Lung (tissue), 12 donors: ENCODE measurements around the gene CAMK1. TPM values are rescaled to one million over a fixed set of nuclear protein-coding genes. Genes with fewer than 3 reads are reported as not detected.
A peak's percentile ranks its signal among the peaks of the same experiment; 100 is the strongest.

Experiments used
- ATAC-seq: fragments of 200-7000 bp; cut with Tn5 transposase; one replicate; pipeline ENCODE4 v1.9.1; 2020; ENCODE audit warnings: moderate number of reproducible peaks; ENCODE audit not compliant: insufficient read depth, low FRiP score
- DNase-seq, 3 donors: peaks; one replicate each; pipeline ENCODE4 v3.0.0-alpha.2; 2013 to 2017
- H3K27ac ChIP-seq, 2 donors: one replicate each; pipeline ENCODE4 v1.5.1; 2013; ENCODE audit warnings: mild to moderate bottlenecking in 2 of 2, moderate library complexity in 2 of 2, control low read depth in 1 of 2, inconsistent platforms in 1 of 2, low read depth in 1 of 2, low read length in 1 of 2
- H3K27me3 ChIP-seq, 3 donors: one replicate each; pipeline ENCODE4 v1.5.1; 2013; ENCODE audit warnings: low read length in 2 of 3; ENCODE audit not compliant: control insufficient read depth in 3 of 3, insufficient read depth in 3 of 3
- H3K36me3 ChIP-seq, 4 donors: one replicate each; pipeline ENCODE4 v1.5.1; 2013; ENCODE audit warnings: low read length in 4 of 4, mild to moderate bottlenecking in 1 of 4, moderate library complexity in 1 of 4; ENCODE audit not compliant: control insufficient read depth in 4 of 4, insufficient read depth in 4 of 4
- H3K4me1 ChIP-seq, 5 donors: one replicate each; pipeline ENCODE4 v1.5.1; 2013; ENCODE audit warnings: low read length in 5 of 5, mild to moderate bottlenecking in 2 of 5, moderate library complexity in 1 of 5; ENCODE audit not compliant: control insufficient read depth in 5 of 5, insufficient read depth in 5 of 5
- H3K4me3 ChIP-seq: one replicate; pipeline ENCODE4 v1.5.1; 2013; ENCODE audit warnings: mild to moderate bottlenecking, control low read depth, moderate library complexity
- H3K9ac ChIP-seq, 2 donors: one replicate each; pipeline ENCODE4 v1.5.1; 2013; ENCODE audit warnings: low read length in 2 of 2, control low read depth in 1 of 2; ENCODE audit not compliant: insufficient read depth in 1 of 2
- H3K9me3 ChIP-seq, 4 donors: one replicate each; pipeline ENCODE4 v1.5.1; 2013; ENCODE audit warnings: low read length in 3 of 4, mild to moderate bottlenecking in 1 of 4, moderate library complexity in 1 of 4; ENCODE audit not compliant: control insufficient read depth in 4 of 4, insufficient read depth in 3 of 4
- CTCF ChIP-seq: IDR thresholded peaks from 2 replicates; pipeline ENCODE4 v1.5.1; 2012; ENCODE audit warnings: mild to moderate bottlenecking; ENCODE audit errors: control extremely low read depth, extremely low read depth
- WGBS, 2 donors: extraction: QIAGEN DNeasy Blood & Tissue Kit; methylation state at CpG; one replicate each; pipeline ENCODE4 v1.1.7; 2013; 5-methylcytosine and 5-hydroxymethylcytosine counted together
- polyA plus RNA-seq, 2 donors: library from polyadenylated mRNA; stranded (reverse); fragments of 200-250 nt; gene quantifications; one replicate each; pipeline ENCODE4 v1.2.1, GENCODE V29; 2013
- total RNA-seq, 2 donors: library from RNA; depleted of rRNA in 1 of 2; stranded (reverse); fragments of >200 nt in 1 of 2; gene quantifications; one replicate each; pipeline ENCODE4 v1.2.1, GENCODE V29; 2014 to 2021
- donor health status: control.
- donor health status: control.
- donor health status: Bipolar disorder and iron deficiency.
- donor health status: healthy.
- donor health status: DM: yes; HTN: yes; CAD: no.

The CAMK1 gene
- total and polyA plus RNA-seq, 4 donors = 21.7 to 43.9 (median 32.8) TPM

- WGBS, 2 donors = 2% methylated on average over 18 to 23 of the region's 23 CpGs
- DNase-seq = peak in 1 of 3 donors; percentile 22
- H3K4me3 ChIP-seq = peak overlapping the region; percentile 86
- ATAC-seq = peak; percentile 4
- no peaks in the 10 kb centered on the region for H3K9me3 ChIP-seq
- H3K36me3 ChIP-seq = peaks cover 15 to 24% (median 20%) of the 10 kb centered on the region in 4 donors
- peak overlapping the region; percentile 95 to 96 for H3K9ac ChIP-seq
- no peak for TF ChIP-seq CTCF
- H3K27ac ChIP-seq = peak overlapping the region; percentile 94 to 95
- H3K4me1 ChIP-seq = peaks cover 0 to 21% (median 4%) of the 10 kb centered on the region in 5 donors
- H3K27me3 ChIP-seq = no peaks in the 10 kb centered on the region
These were observed 23.5 kb upstream of the CAMK1 start for GRCh38 chr3:9793161-9793781.

- peak; percentile 94 to 98 (median 98) for DNase-seq
- WGBS, 2 donors = 1% methylated on average over 59 to 65 of the region's 65 CpGs
- no peaks in the 10 kb centered on the region for H3K9me3 ChIP-seq
- peak; percentile 95 for ATAC-seq
- peaks cover 9 to 22% (median 14%) of the 10 kb centered on the region in 4 donors for H3K36me3 ChIP-seq
- no peak for TF ChIP-seq CTCF
- no peaks in the 10 kb centered on the region for H3K27me3 ChIP-seq
- peaks cover 0 to 21% (median 4%) of the 10 kb centered on the region in 5 donors for H3K4me1 ChIP-seq
- H3K27ac ChIP-seq = peak within 1 kb of the TSS; percentile 94 to 95
- H3K4me3 ChIP-seq = peak within 1 kb of the TSS; percentile 86
- H3K9ac ChIP-seq = peak within 1 kb of the TSS; percentile 95 to 96
These were observed 22.8 kb upstream of the CAMK1 start, which contains the start of the genes ARPC4 and TADA3 for GRCh38 chr3:9792405-9793160. Gene ARPC4 (plus strand): TSS chr3:9793082. CDS start chr3:9793122, 40 bp downstream. Gene TADA3 (minus strand): TSS chr3:9792473. CDS start chr3:9791466, 1,007 bp downstream.

- no peaks in the 10 kb centered on the region for H3K27me3 ChIP-seq
- H3K4me3 ChIP-seq = peak overlapping the region; percentile 86
- peak overlapping the region; percentile 59 to 71 for H3K9ac ChIP-seq
- H3K4me1 ChIP-seq = peaks cover 0 to 21% (median 4%) of the 10 kb centered on the region in 5 donors
- ATAC-seq = no peak
- no peaks in the 10 kb centered on the region for H3K9me3 ChIP-seq
- TF ChIP-seq CTCF = no peak
- WGBS, 2 donors = 14 to 16% methylated on average over 14 of the region's 14 CpGs
- DNase-seq = peak in 1 of 3 donors; percentile 25
- peaks cover 3 to 20% (median 10%) of the 10 kb centered on the region in 4 donors for H3K36me3 ChIP-seq
- H3K27ac ChIP-seq = peak overlapping the region; percentile 94 to 95
These were observed 22.1 kb upstream of the CAMK1 start for GRCh38 chr3:9791790-9792404.
